Right atrium auricular region (tissue), 2 donors: ENCODE measurements around the gene LAD1. TPM values are rescaled to one million over a fixed set of nuclear protein-coding genes. Genes with fewer than 3 reads are reported as not detected.
A peak's percentile ranks its signal among the peaks of the same experiment; 100 is the strongest.

Experiments
- DNase-seq: peaks from one replicate; pipeline ENCODE4 v3.0.0-alpha.2; 2019; ENCODE audit warnings: low spot score
- H3K27ac ChIP-seq, 2 donors: fragments of 200-600 bp; sonication (generic); 1 replicate in 1 of 2; 2 replicates in 1 of 2; pipeline ENCODE4 v1.5.1; 2016 to 2019
- H3K27me3 ChIP-seq, 2 donors: fragments of 200-600 bp; sonication (generic); one replicate each; pipeline versions ENCODE4 v1.5.1 to v1.6.0; 2017 to 2019
- H3K36me3 ChIP-seq: fragments of 200-600 bp; sonication (generic); one replicate; pipeline ENCODE4 v1.5.1; 2016
- H3K4me1 ChIP-seq, 2 donors: fragments of 200-600 bp; sonication (generic); one replicate each; pipeline versions ENCODE4 v1.5.1 to v1.6.0; 2017 to 2019
- H3K4me3 ChIP-seq, 2 donors: fragments of 200-600 bp; sonication (generic); 1 replicate in 1 of 2; 2 replicates in 1 of 2; pipeline ENCODE4 v1.5.1; 2017 to 2019; ENCODE audit warnings: mild to moderate bottlenecking in 1 of 2, moderate library complexity in 1 of 2
- H3K9me3 ChIP-seq, 2 donors: fragments of 200-600 bp; sonication (generic); one replicate each; pipeline ENCODE4 v1.5.1; 2019
- CTCF ChIP-seq, 2 donors: fragments of 200-600 bp; sonication (generic); IDR thresholded peaks; one replicate each; pipeline ENCODE4 v1.5.1; 2019; ENCODE audit warnings: antibody characterized with exemption in 2 of 2
- total RNA-seq, 2 donors: library from RNA; depleted of rRNA; stranded (reverse); fragments of >200 nt; gene quantifications; one replicate each; pipeline ENCODE4 v1.1.0, GENCODE V29; 2016

Gene LAD1
- total RNA-seq, 2 donors from 2014 or later: 1.4 to 8.8 TPM

GRCh38 chr1:201403359-201403758 lies 4.2 kb upstream of the LAD1 start:
- H3K4me1 ChIP-seq: peaks cover 0 to 27% of the 10 kb centered on the region in 2 donors
- DNase-seq: no peak
- H3K36me3 ChIP-seq: no peaks in the 10 kb centered on the region
- no peak overlapping the region for H3K4me3 ChIP-seq
- TF ChIP-seq CTCF (IDR thresholded peaks at IDR 0.05): no peak
- H3K27ac ChIP-seq: no peak overlapping the region
- no peaks in the 10 kb centered on the region for H3K9me3 ChIP-seq
- H3K27me3 ChIP-seq: peaks cover 0 to 7% of the 10 kb centered on the region in 2 donors

- H3K27me3 ChIP-seq: peaks cover 0 to 7% of the 10 kb centered on the region in 2 donors
- no peaks in the 10 kb centered on the region for H3K36me3 ChIP-seq
- no peak for DNase-seq
- peak overlapping the region in 1 of 2 donors; percentile 59 for H3K27ac ChIP-seq
- peaks cover 0 to 18% of the 10 kb centered on the region in 2 donors for H3K4me1 ChIP-seq
- no peak for TF ChIP-seq CTCF (IDR thresholded peaks at IDR 0.05)
- H3K4me3 ChIP-seq: no peak overlapping the region
- no peaks in the 10 kb centered on the region for H3K9me3 ChIP-seq
Observed at GRCh38 chr1:201401700-201402099, 2.6 kb upstream of the LAD1 start.

- DNase-seq: no peak
- Histone ChIP-seq H3K4me3 (no peak overlapping the region), H3K36me3 (no peaks in the 10 kb centered on the region), H3K27me3 (peaks cover 0 to 7% of the 10 kb centered on the region in 2 donors), H3K27ac (peak overlapping the region; percentile 2 to 59), H3K4me1 (peaks cover 0 to 18% of the 10 kb centered on the region in 2 donors), H3K9me3 (no peaks in the 10 kb centered on the region)
- TF ChIP-seq CTCF (IDR thresholded peaks at IDR 0.05): no peak
Observed at GRCh38 chr1:201400852-201401230, 1.7 kb upstream of the LAD1 start.

GRCh38 chr1:201400212-201400851 lies 1.2 kb upstream of the LAD1 start:
- DNase-seq: no peak
- H3K27me3 ChIP-seq: peaks cover 0 to 7% of the 10 kb centered on the region in 2 donors
- H3K27ac ChIP-seq: peak overlapping the region; percentile 4 to 59
- no peak overlapping the region for H3K4me3 ChIP-seq
- no peaks in the 10 kb centered on the region for H3K9me3 ChIP-seq
- no peak for TF ChIP-seq CTCF (IDR thresholded peaks at IDR 0.05)
- H3K36me3 ChIP-seq: no peaks in the 10 kb centered on the region
- H3K4me1 ChIP-seq: peaks cover 0 to 18% of the 10 kb centered on the region in 2 donors

GRCh38 chr1:201399352-201400126 lies 415 bp upstream of the LAD1 start:
- no peak for TF ChIP-seq CTCF (IDR thresholded peaks at IDR 0.05)
- DNase-seq: no peak
- peaks cover 0 to 7% of the 10 kb centered on the region in 2 donors for H3K27me3 ChIP-seq
- no peaks in the 10 kb centered on the region for H3K36me3 ChIP-seq
- peak overlapping the region in 1 of 2 donors; percentile 4 for H3K27ac ChIP-seq
- peaks cover 0 to 18% of the 10 kb centered on the region in 2 donors for H3K4me1 ChIP-seq
- H3K9me3 ChIP-seq: no peaks in the 10 kb centered on the region
- H3K4me3 ChIP-seq: peak overlapping the region; percentile 14 to 38
